GM23248 (cell line): Measurements from ENCODE around the gene RHEB. TPM values are rescaled to one million over a fixed set of nuclear protein-coding genes. Genes with fewer than 3 reads are reported as not detected.

ENCODE experiments used
- DNase-seq: peaks from one replicate; pipeline ENCODE4 v3.0.0-alpha.2; 2015
- H2AFZ ChIP-seq: fragments of 200-600 bp; sonication (generic); 2 replicates; pipeline ENCODE4 v1.6.1; 2016; ENCODE audit warnings: antibody characterized with exemption
- H3F3A ChIP-seq: fragments of 200-600 bp; sonication (generic); 2 replicates; pipeline ENCODE4 v1.6.1; 2016; ENCODE audit warnings: mild to moderate bottlenecking, antibody characterized with exemption, mixed run types; ENCODE audit not compliant: insufficient read depth
- H3K27ac ChIP-seq: fragments of 200-600 bp; sonication (generic); 2 replicates; pipeline ENCODE4 v1.5.1; 2016; ENCODE audit warnings: mild to moderate bottlenecking
- H3K27me3 ChIP-seq: fragments of 200-600 bp; sonication (generic); replicated peaks from 2 replicates; pipeline ENCODE4 v1.6.1; 2016; ENCODE audit warnings: mild to moderate bottlenecking; ENCODE audit not compliant: insufficient read depth
- H3K36me3 ChIP-seq: fragments of 200-600 bp; sonication (generic); 2 replicates; pipeline ENCODE4 v1.6.1; 2016; ENCODE audit warnings: low read depth, mild to moderate bottlenecking
- H3K4me1 ChIP-seq: fragments of 200-600 bp; sonication (generic); 2 replicates; pipeline ENCODE4 v1.6.1; 2016; ENCODE audit warnings: mild to moderate bottlenecking; ENCODE audit not compliant: insufficient read depth
- H3K4me2 ChIP-seq: fragments of 200-600 bp; sonication (generic); one replicate; pipeline ENCODE4 v1.6.1; 2016; ENCODE audit warnings: mild to moderate bottlenecking; ENCODE audit not compliant: unreplicated experiment
- H3K4me3 ChIP-seq: fragments of 200-600 bp; sonication (generic); 2 replicates; pipeline ENCODE4 v1.5.1; 2016; ENCODE audit warnings: mild to moderate bottlenecking
- H3K79me2 ChIP-seq: fragments of 200-600 bp; sonication (generic); 2 replicates; pipeline ENCODE4 v1.6.1; 2016; ENCODE audit warnings: mild to moderate bottlenecking; ENCODE audit not compliant: insufficient read depth
- H3K9ac ChIP-seq: fragments of 200-600 bp; sonication (generic); 2 replicates; pipeline ENCODE4 v1.6.1; 2016; ENCODE audit warnings: mild to moderate bottlenecking
- H3K9me2 ChIP-seq: fragments of 200-600 bp; sonication (generic); 2 replicates; pipeline ENCODE4 v1.6.1; 2016; ENCODE audit warnings: mixed run types, mild to moderate bottlenecking, moderate library complexity; ENCODE audit not compliant: insufficient read depth
- H3K9me3 ChIP-seq: fragments of 200-600 bp; sonication (generic); one replicate; pipeline ENCODE4 v1.6.1; 2017; ENCODE audit warnings: low read depth
- H4K20me1 ChIP-seq: fragments of 200-600 bp; sonication (generic); 2 replicates; pipeline ENCODE4 v1.6.0; 2016; ENCODE audit not compliant: insufficient read depth
- EZH2 ChIP-seq: fragments of 200-600 bp; sonication (generic); IDR thresholded peaks from 2 replicates; pipeline ENCODE4 v1.6.1; 2018; ENCODE audit warnings: antibody characterized with exemption, mild to moderate bottlenecking; ENCODE audit not compliant: insufficient read depth, poor library complexity, severe bottlenecking
- EZH2phosphoT487 ChIP-seq: fragments of 200-600 bp; sonication (generic); IDR thresholded peaks from 2 replicates; pipeline ENCODE4 v1.6.1; 2018; ENCODE audit warnings: antibody characterized with exemption, moderate library complexity, mild to moderate bottlenecking, low read depth; ENCODE audit not compliant: insufficient read depth
- WGBS, 2 experiments: methylation state at CpG; one replicate each; pipeline ENCODE4 v1.1.6; 2015 to 2017; ENCODE audit warnings: low lambda C conversion rate in 2 of 2, low coverage in 1 of 2; ENCODE audit errors: missing lambda C conversion rate in 2 of 2; 5-methylcytosine and 5-hydroxymethylcytosine counted together
- in situ Hi-C: fragments of 300-500 bp; cut with MboI; formaldehyde crosslinking; loops from 2 replicates; pipeline ENCODE4 v1.15.0; 2020
- polyA plus RNA-seq: library from polyadenylated mRNA; unstranded; fragments of >200 nt; fragmentation: Nextera tagmentation; extraction: Ambion mirVana; gene quantifications from 2 replicates; pipeline ENCODE4 v1.2.1, GENCODE V29; 2016
- total RNA-seq: library from RNA; depleted of rRNA; stranded (reverse); fragments of >200 nt; shearing (Covaris generic); gene quantifications from 2 replicates; pipeline ENCODE4 v1.2.3, GENCODE V29; 2014

The RHEB gene
- total and polyA plus RNA-seq, 2 experiments from 2014 or later = 86.4 to 235 TPM

DNA sequence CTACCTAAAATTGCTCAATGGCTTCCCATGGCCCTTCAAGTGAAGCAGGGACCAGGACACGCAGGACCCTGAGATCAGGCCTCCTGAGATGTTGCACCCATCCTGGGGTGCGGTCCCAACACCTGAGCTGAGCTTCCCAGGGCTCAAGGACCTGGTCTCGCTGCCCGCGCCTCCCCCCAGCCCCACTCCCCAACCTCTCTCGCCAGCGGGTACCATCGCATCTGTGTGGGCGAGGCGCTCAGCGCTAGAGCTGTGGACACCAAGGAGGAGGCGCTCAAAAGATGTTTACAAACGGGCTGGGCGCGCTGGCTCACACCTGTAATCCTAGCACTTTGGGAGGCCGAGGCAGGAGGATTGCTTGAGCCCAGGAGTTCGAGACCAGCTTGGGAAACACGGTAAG, 72.4 kb downstream of the RHEB start:
- in situ Hi-C loops = loop anchor here (5.0 kb wide), 1 partner anchor 80 kb away; no protein-coding TSS in a partner anchor
- Histone ChIP-seq H3K4me1 (no peaks in the 10 kb centered on the region), H3K79me2 (no peaks in the 10 kb centered on the region), H4K20me1 (no peaks in the 10 kb centered on the region), H3K27me3 (no peaks in the 10 kb centered on the region), H3K4me3 (no peak overlapping the region), H3K9me2 (no peaks in the 10 kb centered on the region), H3K9me3 (no peaks in the 10 kb centered on the region), H3K9ac (no peak overlapping the region), H3K36me3 (no peaks in the 10 kb centered on the region), H3K4me2 (no peak overlapping the region), H3K27ac (no peak overlapping the region), H2AFZ (no peak overlapping the region), H3F3A (no peaks in the 10 kb centered on the region)
- 98% methylated on average over 18 of the region's 18 CpGs for WGBS, 2 experiments
- TF ChIP-seq EZH2phosphoT487 (no peak), EZH2 (no peak)
- DNase-seq = no peak

DNA sequence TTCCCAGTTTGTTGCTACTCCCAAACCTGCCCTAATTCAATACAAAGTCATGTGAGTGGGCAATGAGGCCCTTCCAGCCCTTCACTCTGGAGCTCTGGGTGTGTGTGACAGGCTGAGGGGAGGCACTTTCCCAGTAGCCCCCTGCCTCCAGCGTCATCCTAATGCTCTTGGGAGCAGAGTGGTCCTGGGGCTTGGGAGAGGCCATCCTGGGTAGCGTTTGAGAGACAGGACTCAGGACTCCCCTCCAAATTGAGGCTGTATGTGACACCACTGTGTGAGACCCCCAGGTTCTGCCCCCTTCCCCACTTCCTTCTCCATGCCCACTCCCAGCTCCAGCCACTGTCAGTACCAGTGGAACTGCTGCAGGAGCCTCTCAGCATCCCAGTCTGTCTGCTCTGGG, 73.3 kb downstream of the RHEB start:
- Histone ChIP-seq H3F3A (peaks cover 3% of the 10 kb centered on the region; the same call in 1 of the 2 replicates), H3K27ac (no peak overlapping the region), H3K9me3 (no peaks in the 10 kb centered on the region), H3K9me2 (no peaks in the 10 kb centered on the region), H3K79me2 (no peaks in the 10 kb centered on the region), H4K20me1 (no peaks in the 10 kb centered on the region), H2AFZ (no peak overlapping the region), H3K27me3 (no peaks in the 10 kb centered on the region), H3K9ac (no peak overlapping the region), H3K36me3 (no peaks in the 10 kb centered on the region), H3K4me1 (no peaks in the 10 kb centered on the region; the same call in 1 of the 2 replicates), H3K4me3 (no peak overlapping the region), H3K4me2 (no peak overlapping the region)
- 92 to 97% methylated on average over 2 of the region's 2 CpGs for WGBS, 2 experiments
- DNase-seq = no peak
- in situ Hi-C loops = loop anchor here (5.0 kb wide), 1 partner anchor 79 kb away; no protein-coding TSS in a partner anchor
- no peak for TF ChIP-seq EZH2phosphoT487
- TF ChIP-seq EZH2 = no peak

DNA sequence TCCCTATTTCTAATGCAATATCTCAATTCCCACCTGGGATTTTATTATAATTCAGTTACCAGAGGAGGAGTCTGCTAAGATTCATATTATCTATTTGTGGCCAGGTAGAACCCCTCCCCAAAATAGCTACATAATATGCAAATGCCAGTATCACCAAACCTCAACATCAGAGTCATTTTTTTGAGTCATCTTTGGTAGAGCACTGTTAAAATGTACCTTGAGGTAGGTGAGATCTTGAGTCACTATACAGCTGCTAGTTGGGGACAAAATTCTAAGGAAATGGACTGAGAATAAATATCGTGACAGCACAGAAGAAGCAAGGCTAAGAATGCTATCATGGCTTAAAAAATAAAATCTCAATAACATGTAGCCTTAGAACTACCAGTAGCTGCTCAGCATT, 75.1 kb downstream of the RHEB start:
- no peak for DNase-seq
- Histone ChIP-seq H3K36me3 (no peaks in the 10 kb centered on the region), H3K9me3 (no peaks in the 10 kb centered on the region), H3K27me3 (no peaks in the 10 kb centered on the region), H3F3A (peaks cover 6% of the 10 kb centered on the region; the same call in 1 of the 2 replicates), H3K9ac (no peak overlapping the region), H3K4me1 (peaks cover 4% of the 10 kb centered on the region), H2AFZ (no peak overlapping the region), H3K27ac (no peak overlapping the region), H3K4me2 (no peak overlapping the region), H3K79me2 (no peaks in the 10 kb centered on the region), H3K4me3 (no peak overlapping the region), H4K20me1 (no peaks in the 10 kb centered on the region), H3K9me2 (no peaks in the 10 kb centered on the region)
- no peak for TF ChIP-seq EZH2
- TF ChIP-seq EZH2phosphoT487 = no peak
- 83 to 89% methylated on average over 1 of the region's 1 CpG for WGBS, 2 experiments
- in situ Hi-C loops = loop anchor here (5.0 kb wide), 1 partner anchor 77 kb away; no protein-coding TSS in a partner anchor

DNA sequence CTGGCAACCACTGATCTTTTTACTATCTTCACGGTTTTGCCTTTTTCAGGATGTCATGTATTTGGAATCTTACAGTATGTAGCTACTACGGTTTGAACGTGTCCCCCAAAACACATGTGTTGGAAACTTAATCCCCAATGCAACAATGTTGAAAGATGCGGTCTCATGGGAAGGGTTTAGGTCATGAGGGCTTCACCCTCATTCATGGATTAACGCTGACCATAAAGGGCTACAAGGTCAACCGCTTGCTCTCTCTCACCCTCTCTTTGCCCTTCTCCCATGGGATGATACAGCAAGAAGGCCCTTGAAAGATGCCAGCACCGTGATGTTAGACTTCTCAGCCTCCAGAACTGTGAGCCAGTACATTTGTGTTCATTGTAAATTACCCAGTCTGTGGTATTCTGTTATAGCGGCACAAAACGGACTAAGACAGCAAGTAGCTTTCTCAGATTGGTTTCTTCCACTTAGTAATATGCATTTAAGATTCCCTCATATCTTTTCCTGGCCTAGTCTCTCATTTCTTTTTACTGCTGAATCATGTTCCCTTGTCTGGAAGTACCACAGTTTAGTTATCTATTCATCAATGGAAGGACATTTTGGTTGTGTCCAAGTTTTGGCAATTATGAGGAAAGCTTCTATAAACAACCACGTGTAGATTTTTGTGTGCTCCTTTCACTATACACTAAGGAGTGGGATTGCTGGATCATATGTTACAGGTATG, 76.8 kb downstream of the RHEB start:
- no peak overlapping the region for H3K4me2 ChIP-seq
- no peak overlapping the region for H3K27ac ChIP-seq
- H3K27me3 ChIP-seq = 0 out of 2 replicates have a peak, but pooled peaks cover 5% of the 10 kb centered on the region
- H3K4me1 ChIP-seq = peaks cover 4% of the 10 kb centered on the region
- no peak overlapping the region for H3K9ac ChIP-seq
- in situ Hi-C loops = no loop called here
- H3K9me3 ChIP-seq = no peaks in the 10 kb centered on the region
- no peaks in the 10 kb centered on the region for H3K36me3 ChIP-seq
- WGBS, 2 experiments = 91 to 93% methylated on average over 10 of the region's 10 CpGs
- no peak for DNase-seq
- no peak overlapping the region for H2AFZ ChIP-seq
- no peaks in the 10 kb centered on the region for H4K20me1 ChIP-seq
- H3K79me2 ChIP-seq = no peaks in the 10 kb centered on the region
- TF ChIP-seq EZH2phosphoT487 = no peak
- no peak for TF ChIP-seq EZH2
- H3K4me3 ChIP-seq = no peak overlapping the region
- H3F3A ChIP-seq = peaks cover 6% of the 10 kb centered on the region; the same call in 1 of the 2 replicates
- H3K9me2 ChIP-seq = no peaks in the 10 kb centered on the region
